LNCaP clone FGC (cell line): ENCODE data around the gene MTLN.
"Not testable (repeated sequence)": the region's sequence is repeated elsewhere in the genome, so short reads cannot be mapped to it uniquely, and the experiment has no call there.

Experiments
- DNase-seq: peaks from one replicate; pipeline ENCODE4 v3.0.0-alpha.2; 2011; ENCODE audit warnings: low read depth
- H3K4me3 ChIP-seq: 2 replicates; pipeline ENCODE4 v1.5.1; 2011; ENCODE audit warnings: mild to moderate bottlenecking, low read depth, low read length, control low read depth
- CTCF ChIP-seq: IDR thresholded peaks from 2 replicates; pipeline ENCODE4 v1.5.1; 2012; ENCODE audit warnings: mild to moderate bottlenecking; ENCODE audit not compliant: control insufficient read depth, insufficient read depth; ENCODE audit errors: extremely low read depth

Gene MTLN

GRCh38 chr2:110204408-110205385 lies 7.7 kb downstream of the MTLN start, which contains the start of gene NPHP1:
TSS of gene NPHP1 (minus strand) at chr2:110205013. CDS start at chr2:110204968, 45 bp downstream.
- TF ChIP-seq CTCF: no peak
- H3K4me3 ChIP-seq: peak within 1 kb of the TSS; percentile 83
- peak; percentile 63 for DNase-seq

GRCh38 chr2:110198016-110198415 lies 14.3 kb downstream of the MTLN start:
- H3K4me3 ChIP-seq: no peak overlapping the region
- no peak for DNase-seq
- TF ChIP-seq CTCF: no peak

- no peak for DNase-seq
- no peak for TF ChIP-seq CTCF
- H3K4me3 ChIP-seq: no peak overlapping the region
Observed at GRCh38 chr2:110197452-110197851, 14.9 kb downstream of the MTLN start.

- DNase-seq, H3K4me3 ChIP-seq: not testable (repeated sequence)
Observed at GRCh38 chr2:110190169-110190568, 22.2 kb downstream of the MTLN start.

GRCh38 chr2:110182449-110182848 lies 29.9 kb downstream of the MTLN start:
- DNase-seq: no peak
- no peak for TF ChIP-seq CTCF
- no peak overlapping the region for H3K4me3 ChIP-seq

- no peak for TF ChIP-seq CTCF
- H3K4me3 ChIP-seq: no peak overlapping the region
- no peak for DNase-seq
Observed at GRCh38 chr2:110180036-110180435, 32.3 kb downstream of the MTLN start.

GRCh38 chr2:110173523-110173922 lies 38.8 kb downstream of the MTLN start:
- peak; percentile 7 for DNase-seq
- TF ChIP-seq CTCF: no peak
- H3K4me3 ChIP-seq: no peak overlapping the region
